ENCODE results near the gene EVA1A. TPM values are rescaled to one million over a fixed set of nuclear protein-coding genes. Genes with fewer than 3 reads are reported as not detected.

The EVA1A gene
- total and polyA plus RNA-seq, 5 donors from 2014 or later = not detected

GRCh38 chr2:75564713-75565359 lies 4.1 kb upstream of the EVA1A start:
- Mint-ChIP-seq H3K36me3 (no peaks in the 10 kb centered on the region), H3K9me3 (no peaks in the 10 kb centered on the region), H3K27ac (no peak overlapping the region), H3K27me3 (peaks cover 46% of the 10 kb centered on the region), H3K4me1 (peaks cover 0 to 10% (median 5%) of the 10 kb centered on the region in 4 donors), H3K4me3 (no peak overlapping the region)
- peaks cover 7% of the 10 kb centered on the region for H3K27me3 ChIP-seq (ENCODE audit: control insufficient read depth, insufficient read depth, low read length)
- DNase-seq (no peak), ATAC-seq (ENCODE audit: low read depth in 2 of 2) (no peak)
- no peak overlapping the region for H3K27ac ChIP-seq (ENCODE audit: insufficient read depth, low read length, poor library complexity, severe bottlenecking)
- no peaks in the 10 kb centered on the region for H3K4me1 ChIP-seq (ENCODE audit: control insufficient read depth, insufficient read depth, low read length, poor library complexity, severe bottlenecking)
- H3K9me3 ChIP-seq (ENCODE audit: control insufficient read depth in 2 of 2, low read length in 2 of 2) = no peaks in the 10 kb centered on the region
- no peak overlapping the region for H3K4me3 ChIP-seq (ENCODE audit: low read depth, low read length)
- H3K36me3 ChIP-seq (ENCODE audit: control insufficient read depth, insufficient read depth, low read length) = no peaks in the 10 kb centered on the region

GRCh38 chr2:75564026-75564688 lies 3.4 kb upstream of the EVA1A start:
- ATAC-seq (ENCODE audit: low read depth in 2 of 2) = no peak
- no peaks in the 10 kb centered on the region for H3K4me1 ChIP-seq (ENCODE audit: control insufficient read depth, insufficient read depth, low read length, poor library complexity, severe bottlenecking)

GRCh38 chr2:75563591-75563990 lies 2.9 kb upstream of the EVA1A start:
- no peaks in the 10 kb centered on the region for H3K36me3 ChIP-seq (ENCODE audit: control insufficient read depth, insufficient read depth, low read length)
- Mint-ChIP-seq H3K27ac (no peak overlapping the region), H3K27me3 (peaks cover 49% of the 10 kb centered on the region), H3K4me1 (peaks cover 0 to 11% (median 5%) of the 10 kb centered on the region in 4 donors), H3K36me3 (no peaks in the 10 kb centered on the region), H3K4me3 (no peak overlapping the region), H3K9me3 (no peaks in the 10 kb centered on the region)
- no peak overlapping the region for H3K4me3 ChIP-seq (ENCODE audit: low read depth, low read length)
- H3K27ac ChIP-seq (ENCODE audit: insufficient read depth, low read length, poor library complexity, severe bottlenecking) = no peak overlapping the region
- DNase-seq = no peak
- no peaks in the 10 kb centered on the region for H3K4me1 ChIP-seq (ENCODE audit: control insufficient read depth, insufficient read depth, low read length, poor library complexity, severe bottlenecking)
- ATAC-seq (ENCODE audit: low read depth in 2 of 2) = no peak
- H3K27me3 ChIP-seq (ENCODE audit: control insufficient read depth, insufficient read depth, low read length) = peaks cover 7% of the 10 kb centered on the region
- no peaks in the 10 kb centered on the region for H3K9me3 ChIP-seq (ENCODE audit: control insufficient read depth in 2 of 2, low read length in 2 of 2)

More at GRCh38 chr2:75564026-75564688, 3.4 kb upstream of the EVA1A start:
- Histone ChIP-seq H3K9me3 (ENCODE audit: control insufficient read depth in 2 of 2, low read length in 2 of 2) (no peaks in the 10 kb centered on the region), H3K27ac (ENCODE audit: insufficient read depth, low read length, poor library complexity, severe bottlenecking) (no peak overlapping the region), H3K36me3 (ENCODE audit: control insufficient read depth, insufficient read depth, low read length) (no peaks in the 10 kb centered on the region), H3K4me3 (ENCODE audit: low read depth, low read length) (no peak overlapping the region), H3K27me3 (ENCODE audit: control insufficient read depth, insufficient read depth, low read length) (peaks cover 7% of the 10 kb centered on the region)
- Mint-ChIP-seq H3K9me3 (no peaks in the 10 kb centered on the region), H3K27ac (no peak overlapping the region), H3K36me3 (no peaks in the 10 kb centered on the region), H3K4me1 (peaks cover 0 to 11% (median 5%) of the 10 kb centered on the region in 4 donors), H3K4me3 (no peak overlapping the region), H3K27me3 (peaks cover 47% of the 10 kb centered on the region)
- DNase-seq = no peak

- Mint-ChIP-seq H3K27ac (no peak overlapping the region), H3K9me3 (peaks cover 0 to 1% (median 0%) of the 10 kb centered on the region in 7 donors), H3K4me1 (peaks cover 0 to 11% (median 5%) of the 10 kb centered on the region in 4 donors), H3K27me3 (peaks cover 53% of the 10 kb centered on the region), H3K4me3 (no peak overlapping the region), H3K36me3 (no peaks in the 10 kb centered on the region)
- H3K27me3 ChIP-seq (ENCODE audit: control insufficient read depth, insufficient read depth, low read length) = peaks cover 9% of the 10 kb centered on the region
- DNase-seq (no peak), ATAC-seq (ENCODE audit: low read depth in 2 of 2) (no peak)
- no peaks in the 10 kb centered on the region for H3K36me3 ChIP-seq (ENCODE audit: control insufficient read depth, insufficient read depth, low read length)
- no peaks in the 10 kb centered on the region for H3K9me3 ChIP-seq (ENCODE audit: control insufficient read depth in 2 of 2, low read length in 2 of 2)
- no peak overlapping the region for H3K4me3 ChIP-seq (ENCODE audit: low read depth, low read length)
- no peaks in the 10 kb centered on the region for H3K4me1 ChIP-seq (ENCODE audit: control insufficient read depth, insufficient read depth, low read length, poor library complexity, severe bottlenecking)
- no peak overlapping the region for H3K27ac ChIP-seq (ENCODE audit: insufficient read depth, low read length, poor library complexity, severe bottlenecking)
These were observed 1.8 kb upstream of the EVA1A start for GRCh38 chr2:75562513-75562864.

GRCh38 chr2:75561566-75562512 lies 1.1 kb upstream of the EVA1A start:
- Histone ChIP-seq H3K27ac (ENCODE audit: insufficient read depth, low read length, poor library complexity, severe bottlenecking) (no peak overlapping the region), H3K36me3 (ENCODE audit: control insufficient read depth, insufficient read depth, low read length) (no peaks in the 10 kb centered on the region), H3K4me3 (ENCODE audit: low read depth, low read length) (no peak overlapping the region), H3K27me3 (ENCODE audit: control insufficient read depth, insufficient read depth, low read length) (peaks cover 9% of the 10 kb centered on the region), H3K9me3 (ENCODE audit: control insufficient read depth in 2 of 2, low read length in 2 of 2) (no peaks in the 10 kb centered on the region), H3K4me1 (ENCODE audit: control insufficient read depth, insufficient read depth, low read length, poor library complexity, severe bottlenecking) (no peaks in the 10 kb centered on the region)
- ATAC-seq (ENCODE audit: low read depth in 2 of 2) = no peak
- H3K27ac Mint-ChIP-seq = no peak overlapping the region
- H3K27me3 Mint-ChIP-seq = peaks cover 49% of the 10 kb centered on the region
- peaks cover 0 to 11% (median 5%) of the 10 kb centered on the region in 4 donors for H3K4me1 Mint-ChIP-seq
- peak overlapping the region in 1 of 4 donors; percentile 73 for H3K4me3 Mint-ChIP-seq
- no peaks in the 10 kb centered on the region for H3K36me3 Mint-ChIP-seq
- DNase-seq = no peak
- H3K9me3 Mint-ChIP-seq = peaks cover 0 to 1% (median 0%) of the 10 kb centered on the region in 7 donors

- DNase-seq = peak in 1 of 3 donors; percentile 17
- Histone ChIP-seq H3K27me3 (ENCODE audit: control insufficient read depth, insufficient read depth, low read length) (peaks cover 6% of the 10 kb centered on the region), H3K4me1 (ENCODE audit: control insufficient read depth, insufficient read depth, low read length, poor library complexity, severe bottlenecking) (no peaks in the 10 kb centered on the region), H3K27ac (ENCODE audit: insufficient read depth, low read length, poor library complexity, severe bottlenecking) (no peak overlapping the region), H3K9me3 (ENCODE audit: control insufficient read depth in 2 of 2, low read length in 2 of 2) (no peaks in the 10 kb centered on the region), H3K36me3 (ENCODE audit: control insufficient read depth, insufficient read depth, low read length) (no peaks in the 10 kb centered on the region), H3K4me3 (ENCODE audit: low read depth, low read length) (no peak overlapping the region)
- Mint-ChIP-seq H3K4me1 (peaks cover 0 to 11% (median 5%) of the 10 kb centered on the region in 4 donors), H3K27me3 (peaks cover 40% of the 10 kb centered on the region), H3K27ac (peak overlapping the region in 1 of 3 donors; percentile 15), H3K36me3 (no peaks in the 10 kb centered on the region), H3K4me3 (peak overlapping the region in 2 of 4 donors; percentile 73 to 76), H3K9me3 (peaks cover 0 to 1% (median 0%) of the 10 kb centered on the region in 7 donors)
- ATAC-seq (ENCODE audit: low read depth in 2 of 2) = no peak
These were observed 544 bp downstream of the EVA1A start for GRCh38 chr2:75560022-75560767.

- no peaks in the 10 kb centered on the region for H3K4me1 ChIP-seq (ENCODE audit: control insufficient read depth, insufficient read depth, low read length, poor library complexity, severe bottlenecking)
- H3K9me3 ChIP-seq (ENCODE audit: control insufficient read depth in 2 of 2, low read length in 2 of 2) = no peaks in the 10 kb centered on the region
- Mint-ChIP-seq H3K9me3 (peaks cover 0 to 1% (median 0%) of the 10 kb centered on the region in 7 donors), H3K4me1 (peaks cover 0 to 11% (median 5%) of the 10 kb centered on the region in 4 donors), H3K27ac (peak overlapping the region in 1 of 3 donors; percentile 15), H3K4me3 (peak overlapping the region in 2 of 4 donors; percentile 16 to 76), H3K27me3 (peaks cover 39% of the 10 kb centered on the region), H3K36me3 (no peaks in the 10 kb centered on the region)
- DNase-seq = no peak
- H3K4me3 ChIP-seq (ENCODE audit: low read depth, low read length) = no peak overlapping the region
- no peak overlapping the region for H3K27ac ChIP-seq (ENCODE audit: insufficient read depth, low read length, poor library complexity, severe bottlenecking)
- no peak for ATAC-seq (ENCODE audit: low read depth in 2 of 2)
- peaks cover 6% of the 10 kb centered on the region for H3K27me3 ChIP-seq (ENCODE audit: control insufficient read depth, insufficient read depth, low read length)
- no peaks in the 10 kb centered on the region for H3K36me3 ChIP-seq (ENCODE audit: control insufficient read depth, insufficient read depth, low read length)
These were observed 1.1 kb downstream of the EVA1A start for GRCh38 chr2:75559680-75560021.
